ENCODE data around the gene SLC23A2.

The SLC23A2 gene

DNA sequence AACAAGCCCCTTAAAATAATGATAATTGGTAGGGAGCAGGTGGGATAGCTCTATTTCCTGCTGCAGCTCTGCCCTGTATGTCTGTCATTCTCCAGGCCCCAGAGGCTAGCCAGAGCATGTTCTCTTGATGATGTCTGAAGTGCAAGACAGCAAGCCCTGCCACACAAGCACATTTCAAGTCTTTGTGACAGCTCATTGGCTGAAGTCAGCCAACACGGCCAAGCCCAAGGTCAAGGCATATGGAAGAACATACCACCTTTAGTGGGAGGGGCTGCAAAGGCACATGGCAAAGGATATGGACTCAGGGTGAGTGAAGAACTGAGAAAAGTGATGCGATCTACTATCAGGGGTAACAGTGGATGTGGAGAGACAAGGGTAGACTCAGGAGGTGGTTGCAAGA, 163.6 kb downstream of the SLC23A2 start:
- Histone ChIP-seq H3K4me3 (ENCODE audit: low read depth in 1 of 2, low read length in 1 of 2) (no peak overlapping the region), H3K36me3 (no peaks in the 10 kb centered on the region), H3K27ac (no peak overlapping the region), H3K27me3 (no peaks in the 10 kb centered on the region), H3K4me1 (ENCODE audit: control insufficient read depth in 1 of 2, insufficient read depth in 1 of 2, low read depth in 1 of 2, low read length in 1 of 2) (peaks cover 26 to 34% of the 10 kb centered on the region in 2 experiments), H3K9me3 (no peaks in the 10 kb centered on the region)
- no peak for TF ChIP-seq CTCF (IDR thresholded peaks at IDR 0.05)

DNA sequence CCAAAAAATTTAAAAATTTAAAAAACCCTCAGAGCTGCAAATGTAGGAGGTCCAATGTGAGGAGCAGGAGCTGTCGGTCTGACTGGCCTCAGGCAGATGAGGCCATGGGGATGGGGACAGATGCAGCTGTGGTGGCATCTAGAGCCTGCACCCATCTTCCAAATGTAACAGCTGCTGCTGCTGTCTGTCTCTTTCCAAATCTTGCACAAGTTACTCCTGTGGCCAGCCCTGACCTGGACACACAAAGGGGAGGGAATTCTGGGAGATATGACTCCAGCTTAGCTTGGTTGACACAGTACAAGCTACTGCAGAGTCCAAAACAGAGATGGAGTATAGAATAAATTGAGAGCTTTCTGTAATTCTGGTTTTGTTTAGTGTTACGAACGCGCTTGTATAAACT, 164.4 kb downstream of the SLC23A2 start:
- no peak overlapping the region for H3K4me3 ChIP-seq (ENCODE audit: low read depth in 1 of 2, low read length in 1 of 2)
- no peaks in the 10 kb centered on the region for H3K27me3 ChIP-seq
- no peak for TF ChIP-seq CTCF (IDR thresholded peaks at IDR 0.05)

DNA sequence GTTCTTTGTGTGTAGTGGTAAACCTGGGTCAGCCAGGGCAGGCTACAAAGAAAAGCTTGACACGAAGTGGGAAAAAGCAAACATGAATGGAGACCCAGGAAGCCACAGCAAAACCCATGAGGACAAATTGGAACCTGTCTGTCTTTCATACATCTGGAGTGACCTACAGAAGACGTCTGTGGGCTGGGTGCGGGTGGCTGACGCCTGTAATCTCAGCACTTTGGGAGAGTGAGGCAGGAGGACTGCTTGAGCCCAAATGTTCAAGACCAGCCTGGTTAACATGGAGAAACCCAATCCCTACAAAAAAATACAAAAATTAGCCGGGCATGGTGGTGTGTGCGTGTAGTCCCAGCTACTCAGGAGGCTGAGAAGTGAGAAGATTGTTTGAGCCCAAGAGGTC, 164.8 kb downstream of the SLC23A2 start:
- Histone ChIP-seq H3K36me3 (no peaks in the 10 kb centered on the region), H3K4me1 (ENCODE audit: control insufficient read depth in 1 of 2, insufficient read depth in 1 of 2, low read depth in 1 of 2, low read length in 1 of 2) (peaks cover 26 to 34% of the 10 kb centered on the region in 2 experiments), H3K27me3 (no peaks in the 10 kb centered on the region), H3K4me3 (ENCODE audit: low read depth in 1 of 2, low read length in 1 of 2) (no peak overlapping the region), H3K9me3 (no peaks in the 10 kb centered on the region), H3K27ac (no peak overlapping the region)
- no peak for TF ChIP-seq CTCF (IDR thresholded peaks at IDR 0.05)

More for the DNA sequence above, 164.4 kb downstream of the SLC23A2 start:
- H3K9me3 ChIP-seq = no peaks in the 10 kb centered on the region
- H3K4me1 ChIP-seq (ENCODE audit: control insufficient read depth in 1 of 2, insufficient read depth in 1 of 2, low read depth in 1 of 2, low read length in 1 of 2) = peaks cover 26 to 34% of the 10 kb centered on the region in 2 experiments
- H3K36me3 ChIP-seq = no peaks in the 10 kb centered on the region
- no peak overlapping the region for H3K27ac ChIP-seq

GRCh38 chr20:4835244-4836177, 165.8 kb downstream of the SLC23A2 start:
- Histone ChIP-seq H3K27ac (no peak overlapping the region), H3K27me3 (no peaks in the 10 kb centered on the region), H3K4me3 (ENCODE audit: low read depth in 1 of 2, low read length in 1 of 2) (no peak overlapping the region), H3K36me3 (no peaks in the 10 kb centered on the region), H3K9me3 (no peaks in the 10 kb centered on the region), H3K4me1 (ENCODE audit: control insufficient read depth in 1 of 2, insufficient read depth in 1 of 2, low read depth in 1 of 2, low read length in 1 of 2) (peaks cover 30 to 35% of the 10 kb centered on the region in 2 experiments)
- TF ChIP-seq CTCF (IDR thresholded peaks at IDR 0.05) = no peak

- no peak overlapping the region for H3K4me3 ChIP-seq (ENCODE audit: low read depth in 1 of 2, low read length in 1 of 2)
Observed at GRCh38 chr20:4833074-4833728, 168.1 kb downstream of the SLC23A2 start.

More at GRCh38 chr20:4833074-4833728, 168.1 kb downstream of the SLC23A2 start:
- Histone ChIP-seq H3K27ac (no peak overlapping the region), H3K9me3 (no peaks in the 10 kb centered on the region), H3K4me1 (ENCODE audit: control insufficient read depth in 1 of 2, insufficient read depth in 1 of 2, low read depth in 1 of 2, low read length in 1 of 2) (peaks cover 33 to 35% of the 10 kb centered on the region in 2 experiments), H3K27me3 (no peaks in the 10 kb centered on the region), H3K36me3 (no peaks in the 10 kb centered on the region)
- TF ChIP-seq CTCF (IDR thresholded peaks at IDR 0.05) = no peak

Data from neutrophil (primary cell).